HCT116 (cell line): ENCODE results near the gene EMC1. TPM values are rescaled to one million over a fixed set of nuclear protein-coding genes. Genes with fewer than 3 reads are reported as not detected.

Source experiments
- ATAC-seq: fragments of 200-7000 bp; cut with Tn5 transposase; 2 replicates; pipeline ENCODE4 v1.9.1; 2020; ENCODE audit warnings: mild to moderate bottlenecking, moderate library complexity
- BruUV-seq: library from RNA; stranded (reverse); fragments of 400-500 nt; replicated peaks from 2 replicates; lab custom pipeline; 2021; lab: Mats Ljungman, UMichigan
- CTCF ChIA-PET: fragments of 300-600 bp; sonication (Branson Sonifier 250); formaldehyde crosslinking; loops from one replicate; lab custom pipeline; 2021; ENCODE audit warnings: antibody characterized with exemption; lab: Charles Lee
- POLR2A ChIA-PET: fragments of 300-600, 350-600 bp; sonication (Branson Sonifier 250); formaldehyde crosslinking; loops from one replicate; lab custom pipeline; 2021; ENCODE audit warnings: antibody characterized with exemption; lab: Charles Lee
- RAD21 ChIA-PET, 2 experiments: fragments of 300-600 bp; sonication (Branson Sonifier 250); formaldehyde crosslinking; loops; one replicate each; lab custom pipeline; 2023; ENCODE audit warnings: low total read pairs in 2 of 2; ENCODE audit not compliant: uncharacterized antibody in 2 of 2, unreplicated experiment in 2 of 2, low non-redundant PET in 1 of 2; lab: Charles Lee
- DNase-seq: peaks from one replicate; pipeline ENCODE4 v3.0.0-alpha.2; 2010; ENCODE audit warnings: low read depth, low spot score
- H2AFZ ChIP-seq: fragments of 200-600 bp; shearing (Covaris generic), sonication (generic); 2 replicates; pipeline ENCODE4 v1.6.1; 2017; ENCODE audit warnings: low read depth, mixed run types, mixed read lengths, antibody characterized with exemption, low read length; ENCODE audit not compliant: poor library complexity, severe bottlenecking
- H3K27ac ChIP-seq: 2 replicates; pipeline ENCODE4 v1.5.1; 2012; ENCODE audit warnings: low read depth, low read length
- H3K27me3 ChIP-seq: fragments of 200-600 bp; sonication (generic); 2 replicates; pipeline ENCODE4 v1.6.1; 2016; ENCODE audit warnings: mixed run types, low read length, mixed read lengths; ENCODE audit not compliant: insufficient read depth
- H3K36me3 ChIP-seq, 2 experiments: fragments of 200-500 bp in 1 of 2; fragments of 200-600 bp in 1 of 2; sonication (Bioruptor generic) in 1 of 2; sonication (generic) in 1 of 2; 2 replicates each; pipeline versions ENCODE4 v1.5.1 to v1.6.1; 2014 to 2016; ENCODE audit warnings: low read length in 2 of 2, inconsistent platforms in 1 of 2, mixed read lengths in 1 of 2, mixed run types in 1 of 2; ENCODE audit not compliant: insufficient read depth in 2 of 2, control insufficient read depth in 1 of 2
- H3K4me1 ChIP-seq, 2 experiments: fragments of 200-600 bp in 1 of 2; sonication (generic) in 1 of 2; 2 replicates each; pipeline versions ENCODE4 v1.5.1 to v1.6.1; 2012 to 2017; ENCODE audit warnings: low read length in 2 of 2, inconsistent platforms in 1 of 2, mild to moderate bottlenecking in 1 of 2, mixed read lengths in 1 of 2, mixed run types in 1 of 2, moderate library complexity in 1 of 2; ENCODE audit not compliant: insufficient read depth in 2 of 2, control insufficient read depth in 1 of 2
- H3K4me2 ChIP-seq: fragments of 200-600 bp; sonication (generic); 2 replicates; pipeline ENCODE4 v1.6.1; 2017; ENCODE audit warnings: mixed run types, low read length, mixed read lengths
- H3K4me3 ChIP-seq, 2 experiments: fragments of 200-600 bp in 1 of 2; sonication (generic) in 1 of 2; replicated peaks in 1 of 2; 2 replicates each; pipeline ENCODE4 v1.5.1; 2011 to 2016; ENCODE audit warnings: low read length in 2 of 2, control low read depth in 1 of 2, low read depth in 1 of 2, mild to moderate bottlenecking in 1 of 2, mixed read lengths in 1 of 2, mixed run types in 1 of 2
- H3K79me2 ChIP-seq: fragments of 200-600 bp; sonication (generic); 2 replicates; pipeline ENCODE4 v1.6.1; 2017; ENCODE audit warnings: mild to moderate bottlenecking, mixed run types, low read length, moderate library complexity, mixed read lengths; ENCODE audit not compliant: insufficient read depth
- H3K9ac ChIP-seq: fragments of 200-600 bp; sonication (generic); 2 replicates; pipeline ENCODE4 v1.6.1; 2016; ENCODE audit warnings: low read length, mixed read lengths
- H3K9me2 ChIP-seq: fragments of 200-600 bp; sonication (generic), shearing (Covaris generic); 2 replicates; pipeline ENCODE4 v1.6.1; 2017; ENCODE audit warnings: mixed run types, mild to moderate bottlenecking, moderate library complexity; ENCODE audit not compliant: insufficient read depth
- H3K9me3 ChIP-seq, 2 experiments: fragments of 200-500 bp in 1 of 2; fragments of 200-600 bp in 1 of 2; sonication (Bioruptor generic) in 1 of 2; sonication (generic) in 1 of 2; 2 replicates each; pipeline ENCODE4 v1.6.1; 2014 to 2017; ENCODE audit warnings: low read length in 2 of 2, mixed read lengths in 2 of 2, inconsistent platforms in 1 of 2, low read depth in 1 of 2, mild to moderate bottlenecking in 1 of 2, mixed run types in 1 of 2, moderate library complexity in 1 of 2; ENCODE audit not compliant: control insufficient read depth in 1 of 2, insufficient read depth in 1 of 2
- H4K20me1 ChIP-seq: fragments of 200-600 bp; sonication (generic), shearing (Covaris generic); 2 replicates; pipeline ENCODE4 v1.6.1; 2017; ENCODE audit warnings: mixed run types, mild to moderate bottlenecking, moderate library complexity; ENCODE audit not compliant: insufficient read depth
- CEBPB ChIP-seq: IDR thresholded peaks from 2 replicates; pipeline ENCODE4 v1.6.1; 2012; ENCODE audit warnings: low read depth
- FOSL1 ChIP-seq: IDR thresholded peaks from 2 replicates; pipeline ENCODE4 v1.6.1; 2012; ENCODE audit warnings: low read depth
- POLR2A ChIP-seq: IDR thresholded peaks from 2 replicates; pipeline ENCODE4 v1.7.0; 2011; ENCODE audit warnings: borderline replicate concordance; ENCODE audit not compliant: insufficient read depth, insufficient read length; ENCODE audit errors: extremely low read depth
- POLR2AphosphoS5 ChIP-seq: IDR thresholded peaks from 2 replicates; pipeline ENCODE4 v1.6.1; 2011; ENCODE audit warnings: mild to moderate bottlenecking, low read depth, low read length, moderate library complexity
- SRF ChIP-seq: IDR thresholded peaks from 2 replicates; pipeline ENCODE4 v1.6.1; 2012; ENCODE audit warnings: low read depth
- TCF7L2 ChIP-seq: IDR thresholded peaks from 2 replicates; pipeline ENCODE4 v1.7.0; 2011; ENCODE audit warnings: borderline replicate concordance, inconsistent platforms; ENCODE audit not compliant: insufficient read depth, insufficient read length; ENCODE audit errors: extremely low read depth
- ZFX ChIP-seq: fragments of 450-650 bp; IDR thresholded peaks from 2 replicates; pipeline ENCODE4 v1.6.1; 2017
- ZNF274 ChIP-seq: fragments of 200-500 bp; sonication (Bioruptor generic); IDR thresholded peaks from 2 replicates; pipeline ENCODE4 v1.6.1; 2014; ENCODE audit warnings: mild to moderate bottlenecking, low read depth, low read length, inconsistent platforms
- intact Hi-C: fragments of 100-400 bp; cut with micrococcal nuclease; formaldehyde crosslinking; loops from 2 replicates; pipeline ENCODE4 v1.10.0; 2022
- total RNA-seq: library from RNA; stranded (reverse); gene quantifications from one replicate; pipeline ENCODE4 v1.2.1, GENCODE V29; 2021; ENCODE audit not compliant: unreplicated experiment
- TF ChIP-seq, protein P1 (sequence below): IDR thresholded peaks from 2 replicates; pipeline ENCODE4 v1.6.1; 2012; ENCODE audit warnings: low read depth
- TF ChIP-seq, protein P2 (sequence below): IDR thresholded peaks from 2 replicates; pipeline ENCODE4 v1.6.1; 2012
- TF ChIP-seq, protein P3 (sequence below): IDR thresholded peaks from 2 replicates; pipeline ENCODE4 v1.6.1; 2011; ENCODE audit warnings: mild to moderate bottlenecking, low read length, moderate library complexity; ENCODE audit not compliant: insufficient replicate concordance; ENCODE audit errors: extremely low read depth

The EMC1 gene
- total RNA-seq, 1 experiment from 2014 or later = 66.6 TPM

DNA sequence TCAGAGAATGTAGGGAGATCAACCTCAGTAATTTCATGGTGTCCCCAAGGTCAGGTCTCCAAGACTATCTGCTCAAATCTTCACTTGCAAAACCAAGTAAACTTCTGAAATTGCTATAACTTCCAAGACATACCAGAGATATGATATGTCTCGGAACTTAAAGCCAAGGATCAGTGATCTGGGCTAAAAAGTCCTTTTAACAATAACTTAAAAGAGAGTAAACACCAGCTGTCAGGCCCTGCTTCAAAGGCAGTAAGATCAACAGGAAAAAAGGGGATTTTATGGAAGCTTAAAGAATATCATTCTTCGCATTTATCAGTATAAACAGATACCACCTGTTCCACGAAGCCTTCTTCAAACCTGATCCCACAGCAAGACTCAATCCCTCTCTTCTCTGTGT lies 55.0 kb downstream of the EMC1 start:
- no peak overlapping the region for H3K4me3 ChIP-seq
- H2AFZ ChIP-seq = no peak overlapping the region
- H3K36me3 ChIP-seq = peaks cover 52 to 64% of the 10 kb centered on the region in 2 experiments
- ChIA-PET CTCF (no interaction called here), RAD21 (no interaction called here), POLR2A (no interaction called here)
- no peak overlapping the region for H3K27ac ChIP-seq
- peaks cover 52% of the 10 kb centered on the region for H3K79me2 ChIP-seq
- H3K4me2 ChIP-seq = no peak overlapping the region
- H3K9me2 ChIP-seq = no peaks in the 10 kb centered on the region
- H3K9ac ChIP-seq = no peak overlapping the region
- BruUV-seq = no TSS peak
- DNase-seq (no peak), ATAC-seq (no peak)
- intact Hi-C loops = no loop called here
- H3K9me3 ChIP-seq = no peaks in the 10 kb centered on the region
- no peaks in the 10 kb centered on the region for H3K4me1 ChIP-seq
- TF ChIP-seq, protein P1, sequence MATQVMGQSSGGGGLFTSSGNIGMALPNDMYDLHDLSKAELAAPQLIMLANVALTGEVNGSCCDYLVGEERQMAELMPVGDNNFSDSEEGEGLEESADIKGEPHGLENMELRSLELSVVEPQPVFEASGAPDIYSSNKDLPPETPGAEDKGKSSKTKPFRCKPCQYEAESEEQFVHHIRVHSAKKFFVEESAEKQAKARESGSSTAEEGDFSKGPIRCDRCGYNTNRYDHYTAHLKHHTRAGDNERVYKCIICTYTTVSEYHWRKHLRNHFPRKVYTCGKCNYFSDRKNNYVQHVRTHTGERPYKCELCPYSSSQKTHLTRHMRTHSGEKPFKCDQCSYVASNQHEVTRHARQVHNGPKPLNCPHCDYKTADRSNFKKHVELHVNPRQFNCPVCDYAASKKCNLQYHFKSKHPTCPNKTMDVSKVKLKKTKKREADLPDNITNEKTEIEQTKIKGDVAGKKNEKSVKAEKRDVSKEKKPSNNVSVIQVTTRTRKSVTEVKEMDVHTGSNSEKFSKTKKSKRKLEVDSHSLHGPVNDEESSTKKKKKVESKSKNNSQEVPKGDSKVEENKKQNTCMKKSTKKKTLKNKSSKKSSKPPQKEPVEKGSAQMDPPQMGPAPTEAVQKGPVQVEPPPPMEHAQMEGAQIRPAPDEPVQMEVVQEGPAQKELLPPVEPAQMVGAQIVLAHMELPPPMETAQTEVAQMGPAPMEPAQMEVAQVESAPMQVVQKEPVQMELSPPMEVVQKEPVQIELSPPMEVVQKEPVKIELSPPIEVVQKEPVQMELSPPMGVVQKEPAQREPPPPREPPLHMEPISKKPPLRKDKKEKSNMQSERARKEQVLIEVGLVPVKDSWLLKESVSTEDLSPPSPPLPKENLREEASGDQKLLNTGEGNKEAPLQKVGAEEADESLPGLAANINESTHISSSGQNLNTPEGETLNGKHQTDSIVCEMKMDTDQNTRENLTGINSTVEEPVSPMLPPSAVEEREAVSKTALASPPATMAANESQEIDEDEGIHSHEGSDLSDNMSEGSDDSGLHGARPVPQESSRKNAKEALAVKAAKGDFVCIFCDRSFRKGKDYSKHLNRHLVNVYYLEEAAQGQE = no peak
- TF ChIP-seq FOSL1 = no peak
- TF ChIP-seq ZNF274 = no peak
- TF ChIP-seq SRF = no peak
- TF ChIP-seq POLR2AphosphoS5 = no peak
- no peak for TF ChIP-seq CEBPB
- no peak for TF ChIP-seq TCF7L2
- no peaks in the 10 kb centered on the region for H3K27me3 ChIP-seq
- H4K20me1 ChIP-seq = no peaks in the 10 kb centered on the region

DNA sequence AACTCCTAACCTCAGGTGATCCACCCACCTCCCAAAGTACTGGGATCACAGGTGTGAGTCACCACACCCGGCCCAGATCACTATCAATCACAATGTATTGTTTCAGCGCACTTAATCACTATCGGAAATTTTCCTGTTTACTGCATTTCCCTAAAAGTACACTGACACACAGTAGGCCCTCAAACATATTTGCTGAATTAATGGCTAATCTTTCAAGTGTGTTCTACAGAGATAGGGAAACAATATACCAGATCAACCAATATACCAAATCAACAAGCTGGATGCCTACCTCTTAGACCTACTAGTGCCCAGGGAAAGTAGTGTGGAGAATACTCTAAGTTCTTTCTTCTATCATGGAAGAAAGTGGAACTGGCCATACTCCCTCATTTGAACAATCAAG lies 58.3 kb downstream of the EMC1 start:
- ATAC-seq (no peak), DNase-seq (no peak)
- peaks cover 57 to 58% of the 10 kb centered on the region in 2 experiments for H3K36me3 ChIP-seq
- ChIA-PET CTCF (no interaction called here), RAD21 (no interaction called here), POLR2A (no interaction called here)
- intact Hi-C loops = no loop called here
- H3K4me1 ChIP-seq = no peaks in the 10 kb centered on the region
- H3K79me2 ChIP-seq = peaks cover 36% of the 10 kb centered on the region
- no peaks in the 10 kb centered on the region for H3K9me2 ChIP-seq
- no peak overlapping the region for H3K4me3 ChIP-seq
- BruUV-seq = no TSS peak
- no peak overlapping the region for H3K4me2 ChIP-seq
- no peak overlapping the region for H3K27ac ChIP-seq
- no peaks in the 10 kb centered on the region for H3K27me3 ChIP-seq
- no peaks in the 10 kb centered on the region for H3K9me3 ChIP-seq
- H4K20me1 ChIP-seq = no peaks in the 10 kb centered on the region
- no peak overlapping the region for H3K9ac ChIP-seq
- no peak overlapping the region for H2AFZ ChIP-seq
- TF ChIP-seq, protein P1 = no peak
- TF ChIP-seq ZNF274 (no peak), FOSL1 (no peak), ZFX (no peak), POLR2A (no peak)
- TF ChIP-seq, protein P2, sequence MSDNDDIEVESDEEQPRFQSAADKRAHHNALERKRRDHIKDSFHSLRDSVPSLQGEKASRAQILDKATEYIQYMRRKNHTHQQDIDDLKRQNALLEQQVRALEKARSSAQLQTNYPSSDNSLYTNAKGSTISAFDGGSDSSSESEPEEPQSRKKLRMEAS = no peak
- TF ChIP-seq, protein P3, sequence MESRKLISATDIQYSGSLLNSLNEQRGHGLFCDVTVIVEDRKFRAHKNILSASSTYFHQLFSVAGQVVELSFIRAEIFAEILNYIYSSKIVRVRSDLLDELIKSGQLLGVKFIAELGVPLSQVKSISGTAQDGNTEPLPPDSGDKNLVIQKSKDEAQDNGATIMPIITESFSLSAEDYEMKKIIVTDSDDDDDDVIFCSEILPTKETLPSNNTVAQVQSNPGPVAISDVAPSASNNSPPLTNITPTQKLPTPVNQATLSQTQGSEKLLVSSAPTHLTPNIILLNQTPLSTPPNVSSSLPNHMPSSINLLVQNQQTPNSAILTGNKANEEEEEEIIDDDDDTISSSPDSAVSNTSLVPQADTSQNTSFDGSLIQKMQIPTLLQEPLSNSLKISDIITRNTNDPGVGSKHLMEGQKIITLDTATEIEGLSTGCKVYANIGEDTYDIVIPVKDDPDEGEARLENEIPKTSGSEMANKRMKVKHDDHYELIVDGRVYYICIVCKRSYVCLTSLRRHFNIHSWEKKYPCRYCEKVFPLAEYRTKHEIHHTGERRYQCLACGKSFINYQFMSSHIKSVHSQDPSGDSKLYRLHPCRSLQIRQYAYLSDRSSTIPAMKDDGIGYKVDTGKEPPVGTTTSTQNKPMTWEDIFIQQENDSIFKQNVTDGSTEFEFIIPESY = no peak
